Endothelial cell (in vitro differentiated cells): ENCODE data around the gene PHC2. TPM values are rescaled to one million over a fixed set of nuclear protein-coding genes. Genes with fewer than 3 reads are reported as not detected.

ENCODE experiments used
- DNase-seq: peaks from one replicate; pipeline ENCODE4 v3.0.0; 2021; ENCODE audit warnings: low spot score
- H3K27ac Mint-ChIP-seq: one replicate; pipeline ENCODE4 v1.8.0; 2021; ENCODE audit warnings: mixed read lengths, inconsistent platforms; ENCODE audit not compliant: unreplicated experiment
- H3K27me3 Mint-ChIP-seq: one replicate; pipeline ENCODE4 v1.8.0; 2021; ENCODE audit warnings: mild to moderate bottlenecking, moderate library complexity, mixed read lengths, inconsistent platforms; ENCODE audit not compliant: unreplicated experiment
- H3K36me3 Mint-ChIP-seq: one replicate; pipeline ENCODE4 v1.8.0; 2021; ENCODE audit warnings: mild to moderate bottlenecking, low read depth, mixed read lengths, inconsistent platforms; ENCODE audit not compliant: unreplicated experiment
- H3K4me1 Mint-ChIP-seq: one replicate; pipeline ENCODE4 v1.8.0; 2021; ENCODE audit warnings: mild to moderate bottlenecking, mixed read lengths, inconsistent platforms; ENCODE audit not compliant: unreplicated experiment
- H3K4me3 Mint-ChIP-seq: one replicate; pipeline ENCODE4 v1.8.0; 2021; ENCODE audit warnings: mild to moderate bottlenecking, mixed read lengths, inconsistent platforms; ENCODE audit not compliant: unreplicated experiment
- H3K9me3 Mint-ChIP-seq: one replicate; pipeline ENCODE4 v1.8.0; 2021; ENCODE audit warnings: mixed read lengths, inconsistent platforms; ENCODE audit not compliant: unreplicated experiment
- CTCF ChIP-seq: fragments of 200-600 bp; sonication (generic); IDR thresholded peaks from one replicate; pipeline ENCODE4 v1.5.0; 2021; ENCODE audit warnings: antibody characterized with exemption; ENCODE audit not compliant: unreplicated experiment
- microRNA-seq: library from miRNA; unstranded; fragments of <30 nt; microRNA quantifications from one replicate; pipeline ENCODE4, GENCODE V29; 2020; ENCODE audit not compliant: unreplicated experiment
- total RNA-seq: library from RNA; stranded (reverse); fragmentation: NEBNext Ultra II Directional; extraction: Animal tissue kit (Norgen Biotek cat#: 25700); gene quantifications from one replicate; pipeline ENCODE4 v1.2.1, GENCODE V29; 2021; ENCODE audit not compliant: unreplicated experiment

PHC2 gene
- total RNA-seq, 1 donor from 2014 or later = 177 TPM

- no peak overlapping the region for H3K27ac Mint-ChIP-seq
- peaks cover 6% of the 10 kb centered on the region for H3K27me3 Mint-ChIP-seq
- H3K36me3 Mint-ChIP-seq = peaks cover 20% of the 10 kb centered on the region
- no peak overlapping the region for H3K4me3 Mint-ChIP-seq
- H3K9me3 Mint-ChIP-seq = no peaks in the 10 kb centered on the region
- DNase-seq = no peak
- peaks cover 27% of the 10 kb centered on the region for H3K4me1 Mint-ChIP-seq
- TF ChIP-seq CTCF = no peak
Observed at GRCh38 chr1:33273961-33274371, 156.9 kb downstream of the PHC2 start.

Small RNA genes within 50 kb of the gene (microRNA-seq; reads per million reads assigned to microRNA genes)
- 40.4 reads per million, percentile 75 among the genes with 10 or more reads in this experiment for gene MIR3605

Other genes starting within 250 kb of the PHC2 start
- 10.8 TPM for gene TRIM62, start 249.1 kb downstream of the PHC2 start, total RNA-seq
- 70.0 TPM for gene ZNF362, start 174.6 kb downstream of the PHC2 start, total RNA-seq
- gene A3GALT2, start 110.0 kb downstream of the PHC2 start, total RNA-seq = not detected
- 7.3 TPM for gene ZSCAN20, start 41.5 kb upstream of the PHC2 start, total RNA-seq